ENCODE results near the gene C4orf36.
"Not testable (repeated sequence)": the region's sequence is repeated elsewhere in the genome, so short reads cannot be mapped to it uniquely, and the experiment has no call there.

Gene C4orf36

DNA sequence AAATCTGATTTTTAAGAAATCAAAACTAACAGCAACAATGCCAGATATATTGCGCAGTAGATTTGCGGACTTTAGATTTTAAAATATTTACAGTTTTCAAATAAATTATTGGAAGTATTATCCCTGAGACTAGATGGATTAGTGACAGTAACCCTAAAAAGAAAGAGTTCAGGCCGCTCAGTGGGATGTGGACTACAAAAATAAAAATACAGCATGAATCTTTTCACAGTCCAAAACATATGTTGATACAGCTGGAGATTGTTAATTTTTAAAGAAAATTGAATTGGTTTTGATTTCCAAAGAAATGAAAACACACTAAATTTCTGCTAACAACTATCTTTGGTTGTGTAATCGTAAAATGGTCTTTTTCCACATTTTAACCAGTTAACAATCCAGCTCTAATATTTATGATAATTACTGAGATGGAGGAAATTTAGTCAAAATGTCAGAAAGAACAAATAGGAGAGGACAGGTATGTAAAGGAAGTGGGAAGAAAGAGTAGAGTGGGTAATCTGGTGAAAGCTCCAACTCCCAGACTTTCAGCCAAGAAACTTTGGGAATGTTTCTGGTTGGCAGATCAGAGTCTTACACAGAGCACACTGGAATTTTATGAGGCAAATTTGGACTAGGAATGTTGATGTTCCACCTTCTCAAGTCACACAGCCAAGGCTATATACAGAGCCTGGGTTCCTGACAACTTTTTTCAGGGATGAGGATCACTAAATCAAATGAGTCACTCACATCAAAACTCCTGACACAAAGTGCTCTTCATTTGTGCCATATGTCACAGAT lies 15.1 kb downstream of the C4orf36 start:
- H3K4me3 ChIP-seq (ENCODE audit: low read depth, low read length), result no peak overlapping the region
- TF ChIP-seq CTCF (IDR thresholded peaks at IDR 0.05; ENCODE audit: low read depth, low read length), result no peak

DNA sequence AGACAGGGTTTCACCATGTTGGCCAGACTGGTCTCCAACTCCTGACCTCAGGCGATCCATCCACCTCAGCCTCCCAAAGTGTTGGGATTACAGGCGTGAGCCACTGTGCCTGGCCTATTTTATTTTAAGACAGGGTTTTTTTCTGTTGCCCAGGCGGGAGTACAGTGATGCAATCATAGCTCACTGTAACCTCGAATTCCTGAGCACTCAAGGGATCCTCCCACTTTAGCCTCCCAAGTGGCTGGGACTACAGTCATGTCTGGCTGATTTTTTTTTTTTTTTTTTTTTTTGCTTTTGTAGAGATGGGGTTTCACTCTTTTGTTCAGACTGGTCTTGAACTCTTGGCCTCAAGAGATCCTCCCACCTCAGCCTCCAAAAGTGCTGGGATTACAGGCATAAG lies 16.8 kb downstream of the C4orf36 start:
- H3K4me3 ChIP-seq (ENCODE audit: low read depth, low read length), result not testable (repeated sequence)

DNA sequence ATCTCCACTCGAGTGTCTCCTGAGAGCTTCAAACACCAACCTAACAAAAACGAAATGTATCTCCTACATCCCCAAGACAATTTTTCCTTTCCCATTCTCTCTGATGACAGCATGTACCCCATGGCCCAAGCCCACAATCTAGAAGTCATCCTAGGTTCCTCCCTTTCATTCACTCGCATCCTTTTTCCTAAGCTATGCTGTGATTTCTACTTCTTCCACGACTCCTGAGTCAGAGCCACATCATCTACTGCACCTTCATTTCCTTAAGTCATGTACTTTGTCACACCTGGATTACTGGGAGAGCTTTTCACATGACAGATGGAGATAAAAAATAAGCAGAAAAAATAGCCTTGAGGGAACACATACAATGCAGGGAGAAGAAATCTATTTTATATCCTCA lies 20.1 kb downstream of the C4orf36 start:
- TF ChIP-seq CTCF (IDR thresholded peaks at IDR 0.05; ENCODE audit: low read depth, low read length), result no peak
- no peak overlapping the region for H3K4me3 ChIP-seq (ENCODE audit: low read depth, low read length)

GRCh38 chr4:86870442-86871069 lies 21.7 kb downstream of the C4orf36 start:
- no peak overlapping the region for H3K4me3 ChIP-seq (ENCODE audit: low read depth, low read length)
- TF ChIP-seq CTCF (IDR thresholded peaks at IDR 0.05; ENCODE audit: low read depth, low read length), result no peak

DNA sequence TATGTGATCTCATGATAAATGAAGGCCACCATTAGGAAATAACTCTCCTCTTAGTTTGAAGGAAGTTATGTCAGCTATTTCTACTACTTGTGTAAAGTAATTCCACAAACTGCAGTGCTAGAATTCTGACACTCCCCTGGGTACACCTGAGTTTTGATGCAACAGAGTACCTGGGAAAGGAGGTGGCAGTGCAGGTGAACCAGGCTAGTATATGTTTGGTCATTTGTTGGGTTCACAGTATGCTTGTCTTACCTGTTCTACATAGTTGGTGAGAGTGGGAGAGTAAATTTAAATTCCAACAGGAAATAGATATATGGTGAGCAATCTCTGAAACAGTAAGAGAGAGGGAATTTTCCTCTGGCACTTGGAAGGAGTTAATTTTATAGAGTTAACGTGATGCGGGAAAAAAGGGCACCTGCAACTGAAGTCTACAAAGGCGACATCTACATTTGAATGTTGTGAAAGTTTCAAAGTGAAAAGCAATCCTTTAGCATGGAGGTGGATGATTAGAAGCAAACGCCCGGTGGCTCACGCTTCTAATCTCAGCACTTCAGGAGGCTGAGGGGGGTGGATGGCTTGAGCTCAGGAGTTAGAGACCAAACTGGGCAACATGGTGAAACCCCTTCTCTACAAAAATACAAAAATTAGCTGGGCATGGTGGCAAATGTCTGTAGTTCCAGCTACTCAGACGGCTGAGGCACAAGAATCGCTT lies 34.7 kb downstream of the C4orf36 start:
- TF ChIP-seq CTCF (IDR thresholded peaks at IDR 0.05; ENCODE audit: low read depth, low read length), result no peak
- H3K4me3 ChIP-seq (ENCODE audit: low read depth, low read length), result no peak overlapping the region

GRCh38 chr4:86856896-86857295 lies 35.3 kb downstream of the C4orf36 start:
- no peak for TF ChIP-seq CTCF (IDR thresholded peaks at IDR 0.05; ENCODE audit: low read depth, low read length)

GRCh38 chr4:86855572-86855971 lies 36.6 kb downstream of the C4orf36 start:
- H3K4me3 ChIP-seq (ENCODE audit: low read depth, low read length), result no peak overlapping the region
- no peak for TF ChIP-seq CTCF (IDR thresholded peaks at IDR 0.05; ENCODE audit: low read depth, low read length)

More at GRCh38 chr4:86856896-86857295, 35.3 kb downstream of the C4orf36 start:
- H3K4me3 ChIP-seq (ENCODE audit: low read depth, low read length), result no peak overlapping the region
